H1 (cell line): ENCODE data around the gene FOSB.

Experiments
- CTCF ChIP-seq, 3 experiments: IDR thresholded peaks; 1 replicate in 2 of 3; 2 replicates in 1 of 3; pipeline versions ENCODE4 v1.5.1 to v1.6.1; 2011; ENCODE audit warnings: low read length in 3 of 3, mild to moderate bottlenecking in 3 of 3, inconsistent platforms in 2 of 3, low read depth in 1 of 3, moderate library complexity in 1 of 3; ENCODE audit not compliant: insufficient read depth in 1 of 3; ENCODE audit errors: control extremely low read depth in 1 of 3
- EP300 ChIP-seq, 2 experiments: IDR thresholded peaks; 1 replicate in 1 of 2; 2 replicates in 1 of 2; pipeline ENCODE4 v1.6.1; 2011 to 2012; ENCODE audit warnings: low read depth in 2 of 2, low read length in 2 of 2, mild to moderate bottlenecking in 2 of 2, borderline replicate concordance in 1 of 2, inconsistent platforms in 1 of 2, moderate library complexity in 1 of 2
- JUN ChIP-seq: IDR thresholded peaks from 2 replicates; pipeline ENCODE4 v1.6.1; 2011; ENCODE audit warnings: low read depth, mild to moderate bottlenecking, improper control_type of control experiment, low read length
- JUND ChIP-seq: IDR thresholded peaks from 2 replicates; pipeline ENCODE4 v1.6.1; 2011; ENCODE audit warnings: mild to moderate bottlenecking, improper control_type of control experiment, low read length
- NRF1 ChIP-seq: IDR thresholded peaks from 2 replicates; pipeline ENCODE4 v1.6.1; 2011; ENCODE audit warnings: mild to moderate bottlenecking, low read depth, low read length, improper control_type of control experiment

GRCh38 chr19:45423589-45424190 is 44.1 kb upstream of the FOSB start, which contains the start of gene ERCC1:
- TF ChIP-seq JUN: no peak
- no peak; a peak in 1 of 3 replicates for TF ChIP-seq EP300 (IDR thresholded peaks at IDR 0.05; ENCODE audit: borderline replicate concordance in 1 of 2, low read depth in 2 of 2, low read length in 2 of 2)
- TF ChIP-seq NRF1: no peak
- TF ChIP-seq JUND: no peak
- TF ChIP-seq CTCF (IDR thresholded peaks at IDR 0.05; ENCODE audit: control extremely low read depth in 1 of 3, insufficient read depth in 1 of 3, low read depth in 1 of 3, low read length in 3 of 3): no peak
